Activated CD4-positive, alpha-beta T cell treated with anti-CD3 and anti-CD28 coated beads for 48 hours (primary cell): Measurements from ENCODE around the gene AIG1.

ENCODE experiments used
- DNase-seq: peaks from one replicate; pipeline ENCODE4 v3.0.0-alpha.2; 2020

AIG1 gene

GRCh38 chr6:143098054-143098671, 37.5 kb downstream of the AIG1 start:
- no peak for DNase-seq

GRCh38 chr6:143099647-143100046, 39.0 kb downstream of the AIG1 start:
- no peak for DNase-seq

DNA sequence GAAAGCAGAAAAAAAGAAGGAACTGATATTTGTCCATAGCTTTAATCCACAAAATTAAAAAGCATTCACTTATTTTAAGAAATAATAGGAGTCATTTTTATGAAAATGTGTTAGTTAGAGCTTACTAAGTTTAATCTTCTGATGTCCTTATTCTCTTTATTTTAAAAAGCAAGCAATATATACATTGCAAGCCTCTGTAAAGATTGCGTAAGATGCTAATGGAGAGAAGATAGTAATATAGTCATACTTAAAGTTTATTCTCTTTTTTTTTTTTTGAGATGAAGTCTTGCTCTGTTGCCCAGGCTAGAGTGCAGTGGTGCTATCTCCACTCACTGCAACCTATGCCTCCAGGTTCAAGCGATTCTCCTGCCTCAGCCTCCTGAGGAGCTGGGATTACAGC, 39.7 kb downstream of the AIG1 start:
- no peak for DNase-seq

DNA sequence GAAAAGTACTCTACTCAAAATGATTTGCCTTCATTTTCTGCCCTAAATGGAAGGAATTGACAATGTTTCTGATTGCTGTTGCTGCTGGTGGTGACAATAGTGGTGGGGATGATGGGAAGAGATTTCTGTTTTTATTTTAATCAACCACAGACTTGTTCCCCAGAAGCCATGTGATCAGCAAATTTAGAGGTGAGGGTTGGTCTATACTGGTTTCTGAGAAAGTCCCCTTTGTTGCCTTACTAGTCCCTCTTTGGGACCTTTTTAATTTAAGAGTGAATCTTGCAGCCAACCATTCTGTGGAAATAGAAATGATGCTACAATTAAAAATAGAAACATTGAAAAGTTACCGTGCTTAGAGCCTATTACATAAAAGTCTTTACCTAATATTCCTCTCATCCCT, 43.2 kb downstream of the AIG1 start:
- DNase-seq = no peak

GRCh38 chr6:143107440-143107839, 46.8 kb downstream of the AIG1 start:
- no peak for DNase-seq

DNA sequence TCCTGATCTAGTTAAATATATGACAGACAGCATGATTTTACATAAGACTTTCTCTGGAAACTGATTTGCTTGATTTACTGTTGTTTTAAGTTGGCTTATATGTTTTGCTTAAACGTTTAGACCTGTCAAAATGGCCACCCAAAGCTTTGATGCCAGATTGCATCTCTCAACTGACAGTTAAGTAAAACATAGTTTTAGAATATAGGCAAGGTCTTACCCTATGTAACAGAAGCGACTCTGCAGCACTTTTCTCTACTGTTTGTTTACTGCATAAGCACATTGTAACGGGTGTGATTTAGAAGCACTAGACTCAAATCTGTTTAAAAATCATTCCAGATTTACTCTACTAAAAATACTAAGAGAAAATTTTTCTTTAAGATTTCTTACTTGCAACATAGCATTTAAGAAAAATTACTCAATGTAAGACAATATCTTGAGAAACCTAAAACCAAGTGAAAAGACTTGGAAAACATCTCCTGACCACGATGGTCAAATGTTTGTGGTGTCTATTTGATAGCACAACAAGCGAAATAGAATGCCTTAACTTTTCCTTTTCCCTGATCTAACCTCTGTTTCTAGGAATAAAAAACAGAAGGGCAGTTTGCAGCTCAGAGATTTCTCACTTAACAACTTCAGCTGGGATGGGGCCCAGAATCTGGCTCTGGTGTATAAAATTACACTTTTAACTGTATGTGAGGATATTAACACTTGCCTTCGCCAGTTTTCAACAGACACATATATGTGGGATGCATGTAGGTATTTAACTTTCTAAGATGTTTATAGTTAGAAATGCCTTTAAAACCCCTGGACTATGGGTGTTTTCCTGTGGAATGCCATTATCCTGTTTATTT, 47.4 kb downstream of the AIG1 start:
- DNase-seq = no peak

- DNase-seq = no peak
These were observed 48.5 kb downstream of the AIG1 start for GRCh38 chr6:143109196-143109595.

GRCh38 chr6:143110572-143110971, 49.9 kb downstream of the AIG1 start:
- DNase-seq = no peak

DNA sequence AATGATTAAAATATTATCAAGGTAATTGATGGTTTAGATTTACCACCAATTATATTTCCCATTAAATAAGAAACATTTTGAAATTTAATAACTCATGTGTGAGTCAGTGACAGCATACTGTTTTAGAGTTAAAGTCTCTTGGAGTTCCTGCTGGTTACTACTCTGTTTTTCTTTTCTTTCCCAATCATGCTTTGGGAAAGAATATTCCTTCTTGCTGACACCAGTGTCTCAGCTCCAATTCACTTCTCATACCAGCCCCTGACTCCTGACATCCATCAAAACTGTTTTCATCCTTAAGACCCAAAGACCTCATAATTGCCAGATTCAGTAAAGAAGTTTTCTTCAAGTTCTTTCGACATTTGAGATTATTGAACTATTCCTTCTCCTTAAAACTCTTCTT, 50.3 kb downstream of the AIG1 start:
- no peak for DNase-seq

DNA sequence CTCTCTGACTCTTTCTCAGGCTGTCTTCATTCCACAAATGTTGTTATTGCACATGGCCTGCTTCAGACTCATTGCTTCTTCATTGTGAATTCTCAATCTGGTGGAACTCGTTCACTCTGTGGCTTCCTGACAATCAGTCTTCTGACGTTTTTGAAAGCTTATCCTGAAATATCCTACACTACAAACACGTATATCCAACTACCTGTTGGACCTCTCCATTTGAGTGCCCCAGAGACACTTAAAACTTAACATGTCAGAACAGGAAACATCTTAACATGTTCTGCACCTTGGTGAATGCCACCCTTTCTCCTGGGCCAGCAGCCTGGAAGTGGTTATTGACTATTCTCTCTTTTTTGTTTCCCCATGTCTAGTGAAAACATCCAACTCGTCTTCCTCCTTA, 50.8 kb downstream of the AIG1 start:
- no peak for DNase-seq

GRCh38 chr6:143112084-143112768, 51.5 kb downstream of the AIG1 start:
- no peak for DNase-seq

DNA sequence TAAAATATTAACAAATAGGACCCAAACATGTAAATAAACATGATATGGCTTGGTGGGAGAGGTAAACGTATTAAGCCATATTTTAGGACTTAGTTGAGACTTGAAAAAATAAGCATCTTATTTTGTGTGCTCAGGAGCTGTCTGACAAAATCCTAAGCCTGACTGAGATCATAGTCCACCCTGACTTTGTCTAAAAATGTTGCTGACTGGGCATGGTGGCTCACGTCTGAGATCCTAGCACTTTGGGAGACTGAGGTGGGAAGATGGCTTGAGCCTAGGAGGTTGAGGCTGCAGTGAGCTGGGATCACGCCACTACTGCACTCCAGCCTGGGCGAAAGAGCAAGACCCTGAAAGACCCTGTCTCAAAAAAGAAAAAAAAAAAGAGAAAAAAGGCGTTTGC, 52.1 kb downstream of the AIG1 start:
- no peak for DNase-seq

DNA sequence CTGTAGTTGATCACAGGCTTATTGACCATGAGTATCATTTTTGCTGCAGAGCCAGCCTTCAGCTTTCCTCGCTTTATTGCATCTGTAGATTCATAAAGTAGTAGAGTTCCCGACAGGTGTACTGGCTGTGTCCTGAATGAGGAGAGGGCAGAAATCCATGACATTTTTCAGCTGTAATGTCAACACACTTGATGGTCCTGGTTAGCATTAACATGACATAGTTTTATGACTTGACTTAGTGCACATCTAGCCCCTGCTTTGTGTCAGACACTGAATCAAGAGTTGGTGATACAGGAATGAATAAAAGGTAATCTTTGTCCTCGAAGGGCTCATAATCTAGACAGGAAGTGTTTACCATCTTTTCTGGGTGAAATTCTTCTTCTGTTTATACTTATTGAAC, 55.0 kb downstream of the AIG1 start:
- no peak for DNase-seq

GRCh38 chr6:143117108-143117507, 56.4 kb downstream of the AIG1 start:
- DNase-seq = no peak

DNA sequence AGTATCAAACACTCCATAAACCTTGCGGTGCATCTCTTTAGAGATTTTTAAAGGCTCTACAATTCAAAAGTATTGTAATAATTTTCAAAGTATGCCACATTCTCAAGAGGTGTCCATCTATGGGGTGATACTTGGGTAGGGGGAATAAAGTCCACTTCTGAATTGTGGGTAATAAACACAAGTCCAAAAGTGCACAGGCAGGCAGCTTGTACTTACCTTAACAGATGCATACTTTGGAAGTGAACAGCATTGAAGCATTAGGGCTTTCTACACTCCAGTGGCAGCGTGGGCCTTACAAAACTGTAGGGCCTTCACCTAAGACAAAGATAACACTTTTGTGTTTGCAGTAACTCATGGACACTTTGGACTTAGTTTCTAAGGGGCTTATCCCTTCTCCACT, 58.6 kb downstream of the AIG1 start:
- DNase-seq = no peak

GRCh38 chr6:143123081-143123480, 62.4 kb downstream of the AIG1 start:
- DNase-seq = no peak

DNA sequence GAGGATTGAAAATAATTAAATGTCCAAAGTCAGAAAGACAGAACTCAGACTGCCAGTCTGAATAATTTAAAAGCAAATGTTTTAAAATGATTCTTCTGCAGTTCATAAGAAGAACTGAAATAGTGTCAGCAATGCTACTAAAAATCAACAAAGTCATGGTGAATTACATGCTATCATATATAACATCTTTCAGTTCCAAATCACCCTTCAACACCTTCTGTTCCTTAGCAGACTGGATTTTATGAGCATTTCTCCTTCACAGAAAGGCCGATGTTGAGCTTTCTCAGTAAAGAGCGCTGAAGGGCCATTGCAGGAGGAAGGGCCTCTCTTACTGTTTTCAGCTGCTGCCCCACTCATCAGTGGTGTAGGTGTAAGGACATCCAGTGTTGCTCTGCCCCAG, 63.3 kb downstream of the AIG1 start:
- no peak for DNase-seq

GRCh38 chr6:143125455-143125854, 64.8 kb downstream of the AIG1 start:
- DNase-seq = no peak

GRCh38 chr6:143125864-143126573, 65.3 kb downstream of the AIG1 start:
- DNase-seq = no peak

DNA sequence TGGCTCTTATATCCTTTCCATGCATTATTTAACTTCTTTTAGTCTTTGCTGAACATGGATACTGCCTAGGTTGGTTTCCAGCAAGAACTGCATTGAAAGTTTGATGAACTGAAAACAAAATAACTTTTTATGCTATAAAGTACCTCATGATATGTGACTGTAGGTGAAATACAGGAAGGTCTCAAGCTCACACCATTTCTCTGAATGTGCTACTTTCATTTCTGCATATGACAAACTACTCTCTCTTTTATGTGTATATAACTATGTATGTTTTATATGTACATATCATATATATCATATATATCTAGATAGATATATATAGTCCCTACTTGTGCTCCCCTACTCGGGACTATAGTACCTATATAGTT, 65.9 kb downstream of the AIG1 start:
- no peak for DNase-seq

GRCh38 chr6:143127941-143128680, 67.4 kb downstream of the AIG1 start:
- no peak for DNase-seq

- DNase-seq = no peak
These were observed 68.0 kb downstream of the AIG1 start for GRCh38 chr6:143128681-143129015.

DNA sequence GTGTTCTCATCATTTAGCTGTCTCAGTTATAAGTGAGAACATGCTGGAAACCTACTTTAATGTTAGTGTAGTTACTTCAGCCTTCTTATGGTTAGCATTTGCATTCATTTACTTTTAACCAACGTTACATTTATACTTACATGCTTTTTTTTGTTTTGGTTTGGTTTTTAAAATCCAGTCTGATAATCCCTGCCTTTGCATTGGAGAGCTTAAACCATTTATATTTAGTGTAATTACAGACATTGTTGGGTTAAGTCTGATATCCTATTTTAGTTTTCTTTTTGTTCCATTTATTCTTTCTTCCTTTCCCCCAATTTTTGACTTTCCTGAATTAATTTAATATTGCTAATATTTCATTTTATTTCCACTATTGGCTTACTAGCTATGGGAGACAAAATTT, 70.2 kb downstream of the AIG1 start:
- DNase-seq = no peak
